Activated naive CD4-positive, alpha-beta T cell treated with anti-CD3 and anti-CD28 coated beads, Interleukin-2, amount 50 U/mL, for 24 hours (primary cell): ENCODE results near the gene PTPRR.

Source experiments
- H3K27ac Mint-ChIP-seq: one replicate; pipeline ENCODE4 v1.8.0; 2021; ENCODE audit warnings: mild to moderate bottlenecking, mixed read lengths
- H3K27me3 Mint-ChIP-seq: one replicate; pipeline ENCODE4 v1.8.0; 2021; ENCODE audit warnings: mixed read lengths
- H3K36me3 Mint-ChIP-seq: one replicate; pipeline ENCODE4 v1.8.0; 2021; ENCODE audit warnings: mixed read lengths
- H3K4me1 Mint-ChIP-seq: one replicate; pipeline ENCODE4 v1.8.0; 2021; ENCODE audit warnings: mixed read lengths
- H3K4me3 Mint-ChIP-seq: one replicate; pipeline ENCODE4 v1.8.0; 2021; ENCODE audit warnings: mild to moderate bottlenecking, mixed read lengths
- H3K9me3 Mint-ChIP-seq: one replicate; pipeline ENCODE4 v1.8.0; 2021; ENCODE audit warnings: mixed read lengths

The PTPRR gene

GRCh38 chr12:70692681-70693288, 227.8 kb downstream of the PTPRR start:
- Mint-ChIP-seq H3K4me1 (no peaks in the 10 kb centered on the region), H3K27me3 (peaks cover 5% of the 10 kb centered on the region), H3K4me3 (no peak overlapping the region), H3K9me3 (no peaks in the 10 kb centered on the region), H3K27ac (no peak overlapping the region), H3K36me3 (no peaks in the 10 kb centered on the region)

DNA sequence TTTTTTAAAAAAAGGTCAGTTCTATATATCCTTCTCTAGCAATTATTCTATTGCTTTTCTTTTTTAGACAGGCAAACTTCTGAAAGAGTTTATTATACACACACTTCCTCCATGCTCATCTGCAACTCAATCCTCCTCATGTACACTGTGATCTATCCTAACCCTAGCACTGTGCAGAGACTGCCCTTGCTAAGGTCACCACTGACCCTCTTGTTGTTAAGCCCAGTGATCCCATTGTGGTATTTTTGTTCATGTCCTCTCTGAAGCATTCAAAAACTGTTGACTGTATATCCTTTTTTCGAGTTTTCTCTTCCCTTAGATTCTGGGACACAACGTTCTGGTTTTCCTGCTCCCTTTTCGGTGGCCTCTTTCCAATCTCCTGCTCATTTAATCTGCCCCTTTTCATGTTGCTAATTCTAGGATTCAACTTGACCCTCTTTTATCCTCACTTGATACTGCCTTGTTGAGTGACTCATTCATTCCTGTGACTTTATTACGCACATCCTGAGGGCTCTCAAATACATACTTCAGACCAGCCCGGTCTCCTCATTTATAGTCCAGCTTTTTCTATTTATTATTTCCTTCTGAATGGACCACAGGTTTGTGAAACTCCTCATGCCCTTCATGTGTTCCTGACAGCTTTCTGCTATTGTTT, 229.4 kb downstream of the PTPRR start:
- Mint-ChIP-seq H3K4me3 (no peak overlapping the region), H3K27ac (no peak overlapping the region), H3K27me3 (peaks cover 4% of the 10 kb centered on the region), H3K36me3 (no peaks in the 10 kb centered on the region), H3K4me1 (no peaks in the 10 kb centered on the region), H3K9me3 (no peaks in the 10 kb centered on the region)

DNA sequence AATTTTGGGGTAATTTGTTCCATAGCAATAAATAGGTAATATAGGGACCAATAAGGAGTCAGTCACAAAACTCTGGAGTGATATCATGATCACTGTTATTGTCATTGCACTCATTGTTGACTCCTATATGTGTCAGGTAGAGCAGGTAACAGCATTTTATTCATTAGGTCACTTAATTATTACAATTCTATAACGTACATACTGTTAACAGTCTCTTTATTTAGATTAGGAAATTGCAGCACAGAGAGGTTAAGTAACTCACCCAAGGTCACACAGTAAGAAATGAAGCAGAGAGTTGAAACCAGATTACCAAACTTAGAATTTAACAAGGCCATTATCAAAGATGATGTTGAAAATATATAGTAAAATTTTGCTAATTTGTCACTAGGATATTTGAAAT, 233.6 kb downstream of the PTPRR start:
- H3K36me3 Mint-ChIP-seq, result no peaks in the 10 kb centered on the region
- H3K9me3 Mint-ChIP-seq, result no peaks in the 10 kb centered on the region
- H3K4me1 Mint-ChIP-seq, result no peaks in the 10 kb centered on the region
- H3K27ac Mint-ChIP-seq, result no peak overlapping the region
- no peak overlapping the region for H3K4me3 Mint-ChIP-seq
- peaks cover 8% of the 10 kb centered on the region for H3K27me3 Mint-ChIP-seq

GRCh38 chr12:70686299-70686698, 234.2 kb downstream of the PTPRR start:
- H3K36me3 Mint-ChIP-seq, result no peaks in the 10 kb centered on the region
- H3K27me3 Mint-ChIP-seq, result peaks cover 11% of the 10 kb centered on the region
- no peak overlapping the region for H3K4me3 Mint-ChIP-seq
- no peak overlapping the region for H3K27ac Mint-ChIP-seq
- no peaks in the 10 kb centered on the region for H3K9me3 Mint-ChIP-seq
- no peaks in the 10 kb centered on the region for H3K4me1 Mint-ChIP-seq

- no peak overlapping the region for H3K4me3 Mint-ChIP-seq
- no peaks in the 10 kb centered on the region for H3K4me1 Mint-ChIP-seq
- H3K27ac Mint-ChIP-seq, result no peak overlapping the region
- no peaks in the 10 kb centered on the region for H3K36me3 Mint-ChIP-seq
- peaks cover 11% of the 10 kb centered on the region for H3K27me3 Mint-ChIP-seq
- H3K9me3 Mint-ChIP-seq, result no peaks in the 10 kb centered on the region
Measured at GRCh38 chr12:70683976-70684375, 236.6 kb downstream of the PTPRR start.

- Mint-ChIP-seq H3K36me3 (no peaks in the 10 kb centered on the region), H3K4me1 (no peaks in the 10 kb centered on the region), H3K27me3 (peaks cover 3% of the 10 kb centered on the region), H3K27ac (no peak overlapping the region), H3K4me3 (no peak overlapping the region), H3K9me3 (peaks cover 14% of the 10 kb centered on the region)
Measured at GRCh38 chr12:70671698-70672097, 248.8 kb downstream of the PTPRR start.

DNA sequence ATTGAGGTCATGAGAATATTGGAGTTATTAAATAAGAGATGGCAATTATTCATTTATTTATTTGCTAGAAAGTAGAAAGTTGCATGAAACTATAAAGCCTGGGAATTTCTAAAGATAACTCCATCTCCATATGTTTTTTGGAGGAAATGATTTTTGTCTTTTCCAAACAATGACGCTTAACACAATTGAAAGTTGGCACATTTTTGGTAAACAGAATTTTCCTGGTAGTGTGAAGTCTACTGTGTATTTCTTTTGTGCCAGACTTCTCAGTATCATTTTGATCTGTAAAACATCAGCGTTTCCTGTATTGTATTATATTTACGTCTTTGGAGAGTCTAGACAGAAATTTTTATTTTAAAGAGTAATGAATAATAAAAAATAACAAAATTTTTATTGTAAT, 249.6 kb downstream of the PTPRR start:
- Mint-ChIP-seq H3K36me3 (no peaks in the 10 kb centered on the region), H3K27ac (no peak overlapping the region), H3K4me3 (no peak overlapping the region), H3K9me3 (peaks cover 7% of the 10 kb centered on the region), H3K27me3 (peaks cover 3% of the 10 kb centered on the region), H3K4me1 (no peaks in the 10 kb centered on the region)

GRCh38 chr12:70667253-70667652, 253.3 kb downstream of the PTPRR start:
- Mint-ChIP-seq H3K4me1 (no peaks in the 10 kb centered on the region), H3K9me3 (no peaks in the 10 kb centered on the region), H3K4me3 (no peak overlapping the region), H3K27me3 (peaks cover 3% of the 10 kb centered on the region), H3K27ac (no peak overlapping the region), H3K36me3 (no peaks in the 10 kb centered on the region)

GRCh38 chr12:70666364-70666763, 254.2 kb downstream of the PTPRR start:
- no peak overlapping the region for H3K27ac Mint-ChIP-seq
- H3K36me3 Mint-ChIP-seq, result no peaks in the 10 kb centered on the region

GRCh38 chr12:70664465-70664881, 256.1 kb downstream of the PTPRR start:
- Mint-ChIP-seq H3K27ac (no peak overlapping the region), H3K4me3 (no peak overlapping the region), H3K36me3 (no peaks in the 10 kb centered on the region)

More at GRCh38 chr12:70666364-70666763, 254.2 kb downstream of the PTPRR start:
- Mint-ChIP-seq H3K27me3 (peaks cover 3% of the 10 kb centered on the region), H3K4me3 (no peak overlapping the region), H3K9me3 (no peaks in the 10 kb centered on the region), H3K4me1 (peaks cover 5% of the 10 kb centered on the region)

DNA sequence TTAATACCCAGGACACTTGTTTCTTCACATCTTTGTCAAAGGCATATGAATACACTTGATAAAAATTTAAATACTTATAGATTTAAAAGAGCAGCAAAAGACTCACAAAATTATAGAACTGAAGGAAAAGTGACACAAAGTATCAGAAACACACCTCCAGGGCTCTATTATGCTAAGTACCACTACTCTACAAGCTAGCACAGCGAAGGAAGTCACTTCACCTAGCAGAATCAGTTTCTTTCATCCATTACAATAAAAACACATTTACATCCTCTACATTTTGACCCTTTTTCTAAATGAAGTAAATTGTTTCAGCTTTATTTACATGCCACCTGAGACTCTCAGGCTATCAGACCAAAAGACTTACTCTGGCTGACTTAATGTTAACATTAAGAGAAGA, 256.7 kb downstream of the PTPRR start:
- Mint-ChIP-seq H3K27me3 (peaks cover 3% of the 10 kb centered on the region), H3K27ac (no peak overlapping the region), H3K36me3 (no peaks in the 10 kb centered on the region), H3K4me1 (peaks cover 5% of the 10 kb centered on the region), H3K9me3 (no peaks in the 10 kb centered on the region), H3K4me3 (no peak overlapping the region)

More at GRCh38 chr12:70664465-70664881, 256.1 kb downstream of the PTPRR start:
- H3K27me3 Mint-ChIP-seq, result peaks cover 3% of the 10 kb centered on the region
- peaks cover 5% of the 10 kb centered on the region for H3K4me1 Mint-ChIP-seq
- no peaks in the 10 kb centered on the region for H3K9me3 Mint-ChIP-seq

DNA sequence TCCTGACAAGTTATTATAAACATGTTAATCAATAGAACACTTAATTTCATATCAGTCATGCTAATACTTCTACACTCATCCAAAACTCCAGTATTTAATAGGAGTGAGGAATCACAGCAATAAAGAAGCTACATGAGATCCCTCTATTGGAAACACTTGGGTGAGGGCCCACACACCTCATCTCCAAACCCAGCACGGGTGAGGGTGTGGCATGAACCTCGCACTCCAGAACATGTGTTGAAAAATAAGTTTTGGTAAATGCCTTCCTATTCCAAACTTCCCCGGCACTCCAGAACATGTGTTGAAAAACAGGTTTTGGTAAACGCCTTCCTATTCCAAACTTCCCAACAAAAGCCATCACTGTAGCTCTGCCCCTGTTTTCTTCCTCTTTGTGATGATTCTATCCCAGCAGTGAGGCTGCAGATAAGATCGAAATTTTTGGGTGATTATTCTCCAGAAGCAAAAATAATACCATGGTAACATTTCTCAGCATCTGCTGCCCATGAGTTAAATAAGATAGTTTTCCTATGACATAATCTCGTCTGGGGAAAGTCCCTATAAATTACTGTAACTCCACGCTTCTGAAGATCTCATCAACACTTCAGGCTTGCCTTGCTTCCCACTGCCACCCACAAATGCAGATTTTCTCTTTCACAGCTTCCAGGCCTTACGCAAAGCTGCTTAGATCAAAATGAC, 258.9 kb downstream of the PTPRR start:
- H3K4me1 Mint-ChIP-seq, result peaks cover 5% of the 10 kb centered on the region
- no peaks in the 10 kb centered on the region for H3K27me3 Mint-ChIP-seq
- no peak overlapping the region for H3K27ac Mint-ChIP-seq
- H3K9me3 Mint-ChIP-seq, result no peaks in the 10 kb centered on the region
- H3K4me3 Mint-ChIP-seq, result no peak overlapping the region
- H3K36me3 Mint-ChIP-seq, result no peaks in the 10 kb centered on the region

DNA sequence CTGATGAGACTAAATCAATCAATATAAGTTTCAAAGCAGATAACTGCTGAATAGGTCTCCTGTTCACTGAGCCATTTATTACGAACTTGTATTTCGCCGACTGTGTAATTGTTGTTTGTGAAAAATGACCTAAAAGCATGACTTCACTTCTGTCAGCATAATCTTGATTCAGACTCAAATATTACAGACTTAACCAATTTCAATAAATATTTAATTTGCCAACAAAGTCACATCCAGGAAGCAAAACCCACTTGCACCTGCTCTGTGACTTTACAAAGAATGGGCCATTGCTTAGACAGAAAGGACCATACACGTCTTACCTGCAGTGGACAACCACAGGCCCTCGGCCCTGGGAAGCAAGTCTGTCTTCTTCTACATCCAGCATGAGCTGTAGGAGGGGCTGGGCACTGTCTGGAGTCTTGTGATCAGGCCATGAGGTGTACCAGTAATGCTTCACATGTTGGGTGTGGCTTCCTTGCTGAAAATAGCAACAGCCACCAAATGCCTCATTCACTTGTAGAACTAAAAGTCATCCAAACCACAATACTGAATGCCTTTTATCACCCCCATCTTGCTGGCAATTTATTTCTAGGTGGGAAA, 259.8 kb downstream of the PTPRR start:
- peaks cover 5% of the 10 kb centered on the region for H3K4me1 Mint-ChIP-seq
- H3K4me3 Mint-ChIP-seq, result no peak overlapping the region
- H3K36me3 Mint-ChIP-seq, result no peaks in the 10 kb centered on the region
- no peaks in the 10 kb centered on the region for H3K9me3 Mint-ChIP-seq
- H3K27ac Mint-ChIP-seq, result no peak overlapping the region
- no peaks in the 10 kb centered on the region for H3K27me3 Mint-ChIP-seq

DNA sequence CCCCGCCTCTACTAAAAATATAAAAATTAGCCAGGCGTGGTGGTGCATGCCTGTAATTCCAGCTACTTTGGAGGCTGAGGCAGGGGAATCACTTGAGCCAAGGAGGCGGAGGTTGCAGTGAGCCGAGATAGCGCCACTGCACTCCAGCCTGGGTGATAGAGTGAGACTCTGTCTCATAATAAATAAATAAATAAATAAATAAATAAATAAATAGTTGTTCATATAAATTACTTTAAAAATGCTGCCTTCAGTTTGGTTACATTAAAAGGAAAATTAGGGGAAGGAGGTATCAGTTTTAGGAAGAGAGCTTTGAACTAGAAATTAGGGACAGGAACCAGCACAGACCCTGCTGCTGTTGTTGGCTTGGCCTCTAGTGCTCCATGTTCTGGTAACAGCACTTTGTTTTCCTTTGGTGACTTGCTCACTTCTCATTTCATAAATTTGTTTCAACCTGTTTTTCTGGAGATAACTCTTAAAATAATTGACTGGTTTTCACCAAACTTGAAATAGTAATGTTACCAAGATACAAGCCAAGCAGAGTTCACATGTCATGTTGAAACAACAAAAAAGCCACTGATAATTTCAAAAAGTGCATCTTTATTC, 260.4 kb downstream of the PTPRR start:
- Mint-ChIP-seq H3K4me1 (peaks cover 5% of the 10 kb centered on the region), H3K9me3 (peaks cover 2% of the 10 kb centered on the region), H3K27ac (no peak overlapping the region), H3K36me3 (no peaks in the 10 kb centered on the region), H3K27me3 (no peaks in the 10 kb centered on the region), H3K4me3 (no peak overlapping the region)

DNA sequence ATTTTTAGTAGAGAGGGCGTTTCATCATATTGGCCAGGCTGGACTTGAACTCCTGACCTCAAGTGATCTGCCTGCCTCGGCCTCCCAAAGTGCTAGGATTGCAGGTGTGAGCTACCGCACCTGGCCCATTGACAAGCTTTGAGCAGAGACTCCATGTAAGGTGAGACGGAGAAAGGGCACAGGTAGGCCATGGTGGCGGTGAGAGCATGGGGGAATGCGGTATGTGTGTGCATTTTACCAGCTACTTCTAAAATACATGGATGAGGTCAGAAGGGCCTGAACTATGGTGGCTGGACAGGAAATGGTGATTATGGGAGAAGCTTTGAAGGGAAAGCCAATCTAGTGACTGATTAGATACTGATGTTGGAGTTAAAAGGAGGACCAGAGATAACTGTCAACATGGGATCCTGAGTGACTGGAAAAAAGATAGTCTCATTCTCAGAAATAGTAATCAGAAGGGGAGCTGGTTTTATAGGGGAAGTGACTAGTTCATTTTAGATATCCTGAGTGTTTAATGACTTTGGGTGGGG, 261.4 kb downstream of the PTPRR start:
- Mint-ChIP-seq H3K9me3 (peaks cover 3% of the 10 kb centered on the region), H3K27ac (no peak overlapping the region), H3K27me3 (no peaks in the 10 kb centered on the region), H3K4me3 (no peak overlapping the region), H3K36me3 (no peaks in the 10 kb centered on the region), H3K4me1 (peaks cover 5% of the 10 kb centered on the region)
